K562 (cell line): ENCODE measurements around the gene TMEM209. TPM values are rescaled to one million over a fixed set of nuclear protein-coding genes. Genes with fewer than 3 reads are reported as not detected.
A peak's percentile ranks its signal among the peaks of the same experiment; 100 is the strongest.

Experiments used
- BHLHE40 ChIP-seq: IDR thresholded peaks from 2 replicates; pipeline ENCODE4 v1.6.1; 2011; ENCODE audit warnings: low read length, improper control_type of control experiment
- EZH2 ChIP-seq: IDR thresholded peaks from 2 replicates; pipeline ENCODE4 v1.6.1; 2012; ENCODE audit warnings: low read depth, mild to moderate bottlenecking, inconsistent platforms, low read length, borderline replicate concordance
- MEF2D ChIP-seq: conservative IDR thresholded peaks from 2 replicates; pipeline ENCODE4 v1.6.1; 2016; ENCODE audit warnings: low read depth, missing genetic modification characterization, missing compliant biosample characterization
- PRDM10 ChIP-seq: fragments of 450-650 bp; IDR thresholded peaks from 2 replicates; pipeline ENCODE4 v1.6.1; 2018; ENCODE audit not compliant: partially characterized antibody
- RBM22 ChIP-seq: fragments of 200-400 bp; formaldehyde crosslinking; IDR thresholded peaks from 2 replicates; pipeline ENCODE4 v1.6.1; 2018; ENCODE audit warnings: low read length, low read depth; ENCODE audit not compliant: poor library complexity, severe bottlenecking
- SP2 ChIP-seq: IDR thresholded peaks from 2 replicates; pipeline ENCODE4 v1.6.1; 2011; ENCODE audit warnings: mild to moderate bottlenecking, low read depth, low read length, moderate library complexity; ENCODE audit not compliant: poor library complexity, severe bottlenecking; ENCODE audit errors: extremely low read depth
- ZNF217 ChIP-seq: sonication (generic); formaldehyde crosslinking; IDR thresholded peaks from 2 replicates; pipeline ENCODE4 v1.8.0; 2022; ENCODE audit warnings: mild to moderate bottlenecking, missing genetic modification reagents
- ZNF224 ChIP-seq: sonication (generic); formaldehyde crosslinking; IDR thresholded peaks from 2 replicates; pipeline ENCODE4 v1.8.0; 2022; ENCODE audit warnings: mild to moderate bottlenecking, missing genetic modification reagents
- ZNF584 ChIP-seq: fragments of 200-800 bp; sonication (Bioruptor generic); IDR thresholded peaks from 2 replicates; pipeline ENCODE4 v1.6.1; 2016; ENCODE audit warnings: low read depth, mild to moderate bottlenecking, missing genetic modification characterization, missing compliant biosample characterization
- polyA plus RNA-seq, 8 experiments: library from polyadenylated mRNA; depleted of rRNA in 4 of 8; stranded (reverse) in 5 of 8; unstranded in 3 of 8; fragments of >200 nt; fragmentation: Nextera tagmentation in 2 of 8; fragmentation: Illumina TruSeq in 1 of 8; extraction: Ambion mirVana in 2 of 8; extraction: Trizol in 1 of 8; gene quantifications; 2 replicates each; pipeline versions ENCODE4 v1.2.1 to v1.2.3, GENCODE V29; 2011 to 2014; ENCODE audit warnings: inconsistent platforms in 1 of 8, missing spikeins in 1 of 8
- total RNA-seq, 7 experiments: library from RNA; depleted of rRNA in 6 of 7; stranded (reverse); fragments of >200 nt in 6 of 7; fragmentation: Illumina TruSeq in 2 of 7; extraction: Trizol in 2 of 7; gene quantifications; 2 replicates each; pipeline versions ENCODE4 v1.2.1 to v1.2.3, GENCODE V29; 2011 to 2021; ENCODE audit warnings: low replicate concordance in 1 of 7
- TF ChIP-seq, protein P1 (sequence below): conservative IDR thresholded peaks from 2 replicates; pipeline ENCODE4 v1.6.1; 2011; ENCODE audit warnings: low read depth, mild to moderate bottlenecking, low read length; ENCODE audit not compliant: control insufficient read depth
- TF ChIP-seq, protein P2 (sequence below): fragments of 450-650 bp; IDR thresholded peaks from 2 replicates; pipeline ENCODE4 v1.6.1; 2016; ENCODE audit warnings: missing biosample characterization, missing genetic modification characterization
- TF ChIP-seq, protein P3 (sequence below): IDR thresholded peaks from 3 replicates; pipeline ENCODE4 v1.6.1; 2011; ENCODE audit warnings: borderline replicate concordance, mild to moderate bottlenecking, moderate library complexity; ENCODE audit not compliant: insufficient read length; ENCODE audit errors: extremely low read depth
- TF ChIP-seq, protein P4 (sequence below): fragments of 250-450 bp; sonication (Bioruptor Pico); IDR thresholded peaks from 2 replicates; pipeline ENCODE4 v1.5.0; 2021; ENCODE audit warnings: mild to moderate bottlenecking, borderline replicate concordance
- TF ChIP-seq, protein P5 (sequence below): fragments of 450-650 bp; formaldehyde crosslinking; IDR thresholded peaks from 2 replicates; pipeline ENCODE4 v1.4.0; 2022; ENCODE audit warnings: missing genetic modification characterization

The TMEM209 gene
- total and polyA plus RNA-seq, 9 of the 15 experiments (the other 6 are each of a cell fraction or from before 2014, with no cell fraction given) = 36.8 to 116 (median 76.6) TPM

DNA sequence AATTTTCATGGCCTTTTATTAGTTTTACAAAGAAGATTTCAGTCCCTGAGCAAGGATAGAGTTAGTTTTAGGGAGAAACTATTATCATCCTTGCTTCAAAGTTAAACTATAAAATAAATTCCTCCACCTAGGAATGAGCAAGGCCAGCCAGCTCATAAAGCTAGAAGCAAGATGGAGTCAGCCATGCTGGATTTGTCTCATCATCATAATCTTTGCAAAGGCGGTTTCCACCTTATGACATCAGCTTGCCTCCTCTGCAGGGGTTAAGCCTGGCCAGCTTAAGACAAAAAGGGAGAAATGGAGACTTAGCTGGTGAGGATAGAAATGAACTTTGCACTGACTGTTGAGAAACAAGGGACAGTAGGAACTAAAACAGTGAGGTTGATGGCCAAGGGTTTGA is 21.1 kb upstream of the TMEM209 start (continued):
- TF ChIP-seq, protein P1, sequence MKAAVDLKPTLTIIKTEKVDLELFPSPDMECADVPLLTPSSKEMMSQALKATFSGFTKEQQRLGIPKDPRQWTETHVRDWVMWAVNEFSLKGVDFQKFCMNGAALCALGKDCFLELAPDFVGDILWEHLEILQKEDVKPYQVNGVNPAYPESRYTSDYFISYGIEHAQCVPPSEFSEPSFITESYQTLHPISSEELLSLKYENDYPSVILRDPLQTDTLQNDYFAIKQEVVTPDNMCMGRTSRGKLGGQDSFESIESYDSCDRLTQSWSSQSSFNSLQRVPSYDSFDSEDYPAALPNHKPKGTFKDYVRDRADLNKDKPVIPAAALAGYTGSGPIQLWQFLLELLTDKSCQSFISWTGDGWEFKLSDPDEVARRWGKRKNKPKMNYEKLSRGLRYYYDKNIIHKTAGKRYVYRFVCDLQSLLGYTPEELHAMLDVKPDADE = no peak
- TF ChIP-seq MEF2D (tag) = no peak
- no peak for TF ChIP-seq ZNF224 (CRISPR knock-in tag)
- TF ChIP-seq, protein P2, sequence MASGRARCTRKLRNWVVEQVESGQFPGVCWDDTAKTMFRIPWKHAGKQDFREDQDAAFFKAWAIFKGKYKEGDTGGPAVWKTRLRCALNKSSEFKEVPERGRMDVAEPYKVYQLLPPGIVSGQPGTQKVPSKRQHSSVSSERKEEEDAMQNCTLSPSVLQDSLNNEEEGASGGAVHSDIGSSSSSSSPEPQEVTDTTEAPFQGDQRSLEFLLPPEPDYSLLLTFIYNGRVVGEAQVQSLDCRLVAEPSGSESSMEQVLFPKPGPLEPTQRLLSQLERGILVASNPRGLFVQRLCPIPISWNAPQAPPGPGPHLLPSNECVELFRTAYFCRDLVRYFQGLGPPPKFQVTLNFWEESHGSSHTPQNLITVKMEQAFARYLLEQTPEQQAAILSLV (tag) = 0 out of 2 replicates have a peak, but pooled peaks have one; percentile 50
- no peak for TF ChIP-seq BHLHE40
- TF ChIP-seq, protein P3, sequence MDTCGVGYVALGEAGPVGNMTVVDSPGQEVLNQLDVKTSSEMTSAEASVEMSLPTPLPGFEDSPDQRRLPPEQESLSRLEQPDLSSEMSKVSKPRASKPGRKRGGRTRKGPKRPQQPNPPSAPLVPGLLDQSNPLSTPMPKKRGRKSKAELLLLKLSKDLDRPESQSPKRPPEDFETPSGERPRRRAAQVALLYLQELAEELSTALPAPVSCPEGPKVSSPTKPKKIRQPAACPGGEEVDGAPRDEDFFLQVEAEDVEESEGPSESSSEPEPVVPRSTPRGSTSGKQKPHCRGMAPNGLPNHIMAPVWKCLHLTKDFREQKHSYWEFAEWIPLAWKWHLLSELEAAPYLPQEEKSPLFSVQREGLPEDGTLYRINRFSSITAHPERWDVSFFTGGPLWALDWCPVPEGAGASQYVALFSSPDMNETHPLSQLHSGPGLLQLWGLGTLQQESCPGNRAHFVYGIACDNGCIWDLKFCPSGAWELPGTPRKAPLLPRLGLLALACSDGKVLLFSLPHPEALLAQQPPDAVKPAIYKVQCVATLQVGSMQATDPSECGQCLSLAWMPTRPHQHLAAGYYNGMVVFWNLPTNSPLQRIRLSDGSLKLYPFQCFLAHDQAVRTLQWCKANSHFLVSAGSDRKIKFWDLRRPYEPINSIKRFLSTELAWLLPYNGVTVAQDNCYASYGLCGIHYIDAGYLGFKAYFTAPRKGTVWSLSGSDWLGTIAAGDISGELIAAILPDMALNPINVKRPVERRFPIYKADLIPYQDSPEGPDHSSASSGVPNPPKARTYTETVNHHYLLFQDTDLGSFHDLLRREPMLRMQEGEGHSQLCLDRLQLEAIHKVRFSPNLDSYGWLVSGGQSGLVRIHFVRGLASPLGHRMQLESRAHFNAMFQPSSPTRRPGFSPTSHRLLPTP = no peak
- TF ChIP-seq, protein P4, sequence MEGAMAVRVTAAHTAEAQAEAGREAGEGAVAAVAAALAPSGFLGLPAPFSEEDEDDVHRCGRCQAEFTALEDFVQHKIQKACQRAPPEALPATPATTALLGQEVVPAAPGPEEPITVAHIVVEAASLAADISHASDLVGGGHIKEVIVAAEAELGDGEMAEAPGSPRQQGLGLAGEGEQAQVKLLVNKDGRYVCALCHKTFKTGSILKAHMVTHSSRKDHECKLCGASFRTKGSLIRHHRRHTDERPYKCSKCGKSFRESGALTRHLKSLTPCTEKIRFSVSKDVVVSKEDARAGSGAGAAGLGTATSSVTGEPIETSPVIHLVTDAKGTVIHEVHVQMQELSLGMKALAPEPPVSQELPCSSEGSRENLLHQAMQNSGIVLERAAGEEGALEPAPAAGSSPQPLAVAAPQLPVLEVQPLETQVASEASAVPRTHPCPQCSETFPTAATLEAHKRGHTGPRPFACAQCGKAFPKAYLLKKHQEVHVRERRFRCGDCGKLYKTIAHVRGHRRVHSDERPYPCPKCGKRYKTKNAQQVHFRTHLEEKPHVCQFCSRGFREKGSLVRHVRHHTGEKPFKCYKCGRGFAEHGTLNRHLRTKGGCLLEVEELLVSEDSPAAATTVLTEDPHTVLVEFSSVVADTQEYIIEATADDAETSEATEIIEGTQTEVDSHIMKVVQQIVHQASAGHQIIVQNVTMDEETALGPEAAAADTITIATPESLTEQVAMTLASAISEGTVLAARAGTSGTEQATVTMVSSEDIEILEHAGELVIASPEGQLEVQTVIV = no peak
- no peak for TF ChIP-seq ZNF217 (CRISPR knock-in tag)
- TF ChIP-seq ZNF584 (CRISPR knock-in tag) = 0 out of 2 replicates have a peak, but pooled peaks have one; percentile 52
- TF ChIP-seq EZH2 = no peak
- TF ChIP-seq RBM22 = no peak
- no peak for TF ChIP-seq SP2
- TF ChIP-seq, protein P5, sequence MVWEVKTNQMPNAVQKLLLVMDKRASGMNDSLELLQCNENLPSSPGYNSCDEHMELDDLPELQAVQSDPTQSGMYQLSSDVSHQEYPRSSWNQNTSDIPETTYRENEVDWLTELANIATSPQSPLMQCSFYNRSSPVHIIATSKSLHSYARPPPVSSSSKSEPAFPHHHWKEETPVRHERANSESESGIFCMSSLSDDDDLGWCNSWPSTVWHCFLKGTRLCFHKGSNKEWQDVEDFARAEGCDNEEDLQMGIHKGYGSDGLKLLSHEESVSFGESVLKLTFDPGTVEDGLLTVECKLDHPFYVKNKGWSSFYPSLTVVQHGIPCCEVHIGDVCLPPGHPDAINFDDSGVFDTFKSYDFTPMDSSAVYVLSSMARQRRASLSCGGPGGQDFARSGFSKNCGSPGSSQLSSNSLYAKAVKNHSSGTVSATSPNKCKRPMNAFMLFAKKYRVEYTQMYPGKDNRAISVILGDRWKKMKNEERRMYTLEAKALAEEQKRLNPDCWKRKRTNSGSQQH (CRISPR knock-in tag) = no peak
- peak; percentile 2 for TF ChIP-seq PRDM10
